ENCODE results near the gene RBM39. TPM values are rescaled to one million over a fixed set of nuclear protein-coding genes. Genes with fewer than 3 reads are reported as not detected.

The RBM39 gene
- total and polyA plus RNA-seq, 2 experiments from 2014 or later = 259 to 413 TPM

GRCh38 chr20:35721219-35721618 is 20.8 kb downstream of the RBM39 start (continued):
- no peak for TF ChIP-seq ZNF462 (CRISPR knock-in tag; IDR thresholded peaks at IDR 0.05)
- no peak for TF ChIP-seq CTCF (conservative IDR thresholded peaks at IDR 0.05; ENCODE audit: low read depth in 2 of 2)
- TF ChIP-seq ZNF331 (CRISPR knock-in tag; IDR thresholded peaks at IDR 0.05; ENCODE audit: low read depth) = no peak
- no peak for TF ChIP-seq CREB1 (CRISPR knock-in tag; IDR thresholded peaks at IDR 0.05; ENCODE audit: low read depth)
- no peak for TF ChIP-seq ETS1 (IDR thresholded peaks at IDR 0.05)

Measured in GM23338 (cell line).